HL-60 (cell line): Measurements from ENCODE around the gene UBE2R2.
"Not testable (repeated sequence)": the region's sequence is repeated elsewhere in the genome, so short reads cannot be mapped to it uniquely, and the experiment has no call there.

ENCODE experiments used
- DNase-seq, 2 experiments: peaks; one replicate each; pipeline ENCODE4 v3.0.0-alpha.2; 2010 to 2020; ENCODE audit warnings: low read depth in 1 of 2, low spot score in 1 of 2
- H3K27ac ChIP-seq: fragments of 250-450 bp; sonication (Bioruptor Pico); replicated peaks from 2 replicates; pipeline ENCODE4 v1.5.1; 2020; ENCODE audit warnings: mild to moderate bottlenecking, moderate library complexity
- H3K27me3 ChIP-seq: fragments of 250-450 bp; sonication (Bioruptor Pico); 2 replicates; pipeline ENCODE4 v1.5.1; 2021; ENCODE audit warnings: mild to moderate bottlenecking, moderate library complexity; ENCODE audit not compliant: insufficient read depth, poor library complexity, severe bottlenecking
- H3K4me3 ChIP-seq: replicated peaks from 2 replicates; pipeline ENCODE4 v1.5.1; 2011; ENCODE audit warnings: mild to moderate bottlenecking, control low read depth, low read length; ENCODE audit not compliant: insufficient read depth
- GABPA ChIP-seq: IDR thresholded peaks from 2 replicates; pipeline ENCODE4 v1.6.1; 2012; ENCODE audit warnings: low read depth
- POLR2AphosphoS5 ChIP-seq: IDR thresholded peaks from 2 replicates; pipeline ENCODE4 v1.6.1; 2012; ENCODE audit warnings: low read depth
- SPI1 ChIP-seq: IDR thresholded peaks from 2 replicates; pipeline ENCODE4 v1.6.1; 2012; ENCODE audit warnings: low read depth, mild to moderate bottlenecking, borderline replicate concordance
- TF ChIP-seq, protein P1 (sequence below): IDR thresholded peaks from 2 replicates; pipeline ENCODE4 v1.6.1; 2012; ENCODE audit warnings: low read depth; ENCODE audit not compliant: insufficient replicate concordance
- TF ChIP-seq, protein P2 (sequence below): IDR thresholded peaks from one replicate; pipeline ENCODE4 v1.5.1; 2011; ENCODE audit warnings: low read length, control low read depth, inconsistent platforms; ENCODE audit not compliant: insufficient read depth

Gene UBE2R2

DNA sequence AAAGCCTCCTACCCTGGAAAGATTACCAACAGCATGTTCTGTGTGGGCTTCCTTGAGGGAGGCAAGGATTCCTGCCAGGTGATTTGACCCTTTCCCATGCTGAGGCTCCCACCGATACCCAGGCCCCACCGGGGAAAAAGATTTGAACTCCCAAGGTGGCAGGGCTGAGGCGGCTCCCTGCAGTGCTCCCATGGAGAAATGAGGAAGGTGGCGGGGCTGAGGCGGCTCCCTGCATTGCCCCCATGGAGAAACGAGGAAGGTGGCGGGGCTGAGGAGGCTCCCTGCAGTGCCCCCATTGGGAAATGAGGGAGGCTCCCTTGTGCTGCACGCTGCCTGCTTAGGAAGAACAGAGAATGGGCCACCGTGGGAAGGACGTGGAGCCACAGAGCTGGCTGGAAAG is 18.4 kb upstream of the UBE2R2 start:
- Histone ChIP-seq H3K27ac (no peak overlapping the region), H3K27me3 (no peaks in the 10 kb centered on the region), H3K4me3 (no peak overlapping the region)
- no peak for DNase-seq
- TF ChIP-seq, protein P1, sequence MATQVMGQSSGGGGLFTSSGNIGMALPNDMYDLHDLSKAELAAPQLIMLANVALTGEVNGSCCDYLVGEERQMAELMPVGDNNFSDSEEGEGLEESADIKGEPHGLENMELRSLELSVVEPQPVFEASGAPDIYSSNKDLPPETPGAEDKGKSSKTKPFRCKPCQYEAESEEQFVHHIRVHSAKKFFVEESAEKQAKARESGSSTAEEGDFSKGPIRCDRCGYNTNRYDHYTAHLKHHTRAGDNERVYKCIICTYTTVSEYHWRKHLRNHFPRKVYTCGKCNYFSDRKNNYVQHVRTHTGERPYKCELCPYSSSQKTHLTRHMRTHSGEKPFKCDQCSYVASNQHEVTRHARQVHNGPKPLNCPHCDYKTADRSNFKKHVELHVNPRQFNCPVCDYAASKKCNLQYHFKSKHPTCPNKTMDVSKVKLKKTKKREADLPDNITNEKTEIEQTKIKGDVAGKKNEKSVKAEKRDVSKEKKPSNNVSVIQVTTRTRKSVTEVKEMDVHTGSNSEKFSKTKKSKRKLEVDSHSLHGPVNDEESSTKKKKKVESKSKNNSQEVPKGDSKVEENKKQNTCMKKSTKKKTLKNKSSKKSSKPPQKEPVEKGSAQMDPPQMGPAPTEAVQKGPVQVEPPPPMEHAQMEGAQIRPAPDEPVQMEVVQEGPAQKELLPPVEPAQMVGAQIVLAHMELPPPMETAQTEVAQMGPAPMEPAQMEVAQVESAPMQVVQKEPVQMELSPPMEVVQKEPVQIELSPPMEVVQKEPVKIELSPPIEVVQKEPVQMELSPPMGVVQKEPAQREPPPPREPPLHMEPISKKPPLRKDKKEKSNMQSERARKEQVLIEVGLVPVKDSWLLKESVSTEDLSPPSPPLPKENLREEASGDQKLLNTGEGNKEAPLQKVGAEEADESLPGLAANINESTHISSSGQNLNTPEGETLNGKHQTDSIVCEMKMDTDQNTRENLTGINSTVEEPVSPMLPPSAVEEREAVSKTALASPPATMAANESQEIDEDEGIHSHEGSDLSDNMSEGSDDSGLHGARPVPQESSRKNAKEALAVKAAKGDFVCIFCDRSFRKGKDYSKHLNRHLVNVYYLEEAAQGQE: no peak
- no peak for TF ChIP-seq GABPA

DNA sequence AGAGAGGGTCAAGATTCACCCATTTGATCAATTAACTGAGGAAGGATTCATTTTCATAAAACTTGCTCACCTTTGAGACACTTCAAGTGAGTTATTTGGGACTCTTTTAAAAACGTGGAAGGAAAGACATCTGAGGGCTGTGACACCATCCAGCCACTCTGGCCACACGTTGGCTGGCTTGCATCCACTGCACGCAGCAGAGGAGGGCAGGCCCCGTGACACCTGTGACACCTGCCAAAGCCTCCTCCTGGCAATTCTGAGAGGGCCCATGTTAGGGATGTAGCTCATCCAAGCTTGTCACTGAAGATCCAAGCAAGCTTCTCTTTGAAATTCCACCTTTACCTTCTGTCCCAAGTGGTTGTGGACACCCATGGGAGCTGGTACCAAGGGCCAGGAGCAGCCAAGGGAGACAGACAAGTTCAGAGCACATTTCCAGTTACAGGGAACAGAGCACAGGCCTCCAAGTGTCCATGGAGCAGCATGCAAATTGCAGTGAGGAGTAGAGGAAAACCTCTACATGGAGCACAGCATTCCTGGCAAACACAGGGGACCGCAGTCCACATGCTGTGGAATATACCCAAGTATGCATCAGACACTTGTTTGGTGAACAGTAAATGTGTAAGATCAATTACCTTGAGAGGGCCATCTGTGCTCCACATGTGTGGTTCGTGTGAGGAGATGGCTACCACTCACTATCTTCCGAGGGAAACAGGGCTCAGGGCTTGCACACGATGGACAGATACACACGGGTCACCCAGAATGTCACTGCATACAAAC is 16.8 kb upstream of the UBE2R2 start:
- H3K4me3 ChIP-seq: no peak overlapping the region
- no peak overlapping the region for H3K27ac ChIP-seq
- no peaks in the 10 kb centered on the region for H3K27me3 ChIP-seq
- no peak for DNase-seq
- TF ChIP-seq, protein P1: no peak
- TF ChIP-seq GABPA (no peak), SPI1 (no peak), POLR2AphosphoS5 (no peak)
- TF ChIP-seq, protein P2, sequence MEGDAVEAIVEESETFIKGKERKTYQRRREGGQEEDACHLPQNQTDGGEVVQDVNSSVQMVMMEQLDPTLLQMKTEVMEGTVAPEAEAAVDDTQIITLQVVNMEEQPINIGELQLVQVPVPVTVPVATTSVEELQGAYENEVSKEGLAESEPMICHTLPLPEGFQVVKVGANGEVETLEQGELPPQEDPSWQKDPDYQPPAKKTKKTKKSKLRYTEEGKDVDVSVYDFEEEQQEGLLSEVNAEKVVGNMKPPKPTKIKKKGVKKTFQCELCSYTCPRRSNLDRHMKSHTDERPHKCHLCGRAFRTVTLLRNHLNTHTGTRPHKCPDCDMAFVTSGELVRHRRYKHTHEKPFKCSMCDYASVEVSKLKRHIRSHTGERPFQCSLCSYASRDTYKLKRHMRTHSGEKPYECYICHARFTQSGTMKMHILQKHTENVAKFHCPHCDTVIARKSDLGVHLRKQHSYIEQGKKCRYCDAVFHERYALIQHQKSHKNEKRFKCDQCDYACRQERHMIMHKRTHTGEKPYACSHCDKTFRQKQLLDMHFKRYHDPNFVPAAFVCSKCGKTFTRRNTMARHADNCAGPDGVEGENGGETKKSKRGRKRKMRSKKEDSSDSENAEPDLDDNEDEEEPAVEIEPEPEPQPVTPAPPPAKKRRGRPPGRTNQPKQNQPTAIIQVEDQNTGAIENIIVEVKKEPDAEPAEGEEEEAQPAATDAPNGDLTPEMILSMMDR: no peak

DNA sequence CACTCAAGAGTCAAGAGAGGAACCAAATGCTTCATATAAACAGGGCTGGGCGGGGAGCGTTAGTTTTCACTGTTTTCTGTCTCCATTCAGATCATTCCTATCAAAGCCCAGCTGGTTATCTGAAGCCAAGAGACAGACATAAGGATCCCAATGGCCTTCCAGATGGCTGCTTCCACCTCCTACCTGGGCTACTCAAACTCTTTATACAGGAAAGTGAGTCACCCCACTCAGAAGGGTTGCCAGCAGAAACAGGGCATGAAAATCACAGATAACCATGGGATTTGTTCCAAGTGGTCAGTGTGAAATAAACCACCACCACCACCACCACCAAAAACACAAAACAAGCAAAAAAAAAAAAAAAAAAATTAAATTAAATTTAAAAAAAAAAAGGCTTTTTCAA is 16.1 kb upstream of the UBE2R2 start:
- no peak for DNase-seq
- H3K27ac ChIP-seq: no peak overlapping the region
- TF ChIP-seq, protein P2: no peak
- TF ChIP-seq SPI1 (no peak), POLR2AphosphoS5 (no peak), GABPA (no peak)
- TF ChIP-seq, protein P1: no peak
- no peaks in the 10 kb centered on the region for H3K27me3 ChIP-seq
- no peak overlapping the region for H3K4me3 ChIP-seq

DNA sequence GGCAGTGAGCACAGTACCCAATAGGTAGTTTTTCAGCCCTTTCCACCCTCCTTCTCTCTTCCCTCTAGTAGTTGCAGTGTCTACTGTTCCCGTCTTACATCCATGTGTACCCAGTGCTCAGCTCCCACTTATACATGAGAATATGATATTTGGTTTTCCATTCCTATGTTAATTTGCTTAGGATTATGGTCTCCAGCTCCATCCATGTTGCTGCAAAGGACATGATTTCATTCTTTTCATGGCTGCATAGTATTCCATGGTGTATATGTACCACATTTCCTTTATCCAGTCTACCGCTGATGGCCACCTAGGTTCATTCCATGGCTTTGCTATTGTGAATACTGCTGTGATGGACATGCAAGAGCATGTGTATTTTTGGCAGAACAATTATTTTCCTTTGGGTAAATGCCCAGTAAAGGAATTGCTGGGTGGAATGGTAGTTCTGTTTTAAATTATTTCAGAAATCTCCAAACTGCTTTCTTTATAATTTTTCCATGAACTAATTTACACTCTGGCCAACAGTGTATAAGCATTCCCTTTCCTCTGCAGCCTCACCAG is 14.9 kb upstream of the UBE2R2 start:
- H3K27me3 ChIP-seq, H3K27ac ChIP-seq, DNase-seq, H3K4me3 ChIP-seq: not testable (repeated sequence)

DNA sequence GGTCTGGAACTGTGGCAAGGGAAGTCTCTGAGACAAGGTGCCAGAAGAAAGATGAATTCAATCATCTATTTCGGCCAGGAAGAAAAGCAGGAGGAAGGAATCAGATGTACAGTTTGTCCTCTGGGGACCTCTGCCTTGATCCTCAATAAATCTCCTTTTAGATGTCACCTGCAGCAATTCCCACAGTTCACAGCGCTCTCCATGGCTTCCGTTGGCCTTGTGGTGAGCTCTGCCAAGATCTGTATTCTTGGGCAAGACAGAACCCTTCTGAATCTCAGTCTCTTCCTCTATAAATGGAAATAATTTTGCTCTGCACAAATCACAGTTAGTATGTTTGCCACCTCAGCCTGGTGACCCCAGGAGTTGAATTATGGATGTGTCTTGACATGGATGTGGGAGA is 12.8 kb upstream of the UBE2R2 start:
- H3K27ac ChIP-seq, DNase-seq, H3K27me3 ChIP-seq, H3K4me3 ChIP-seq: not testable (repeated sequence)

DNA sequence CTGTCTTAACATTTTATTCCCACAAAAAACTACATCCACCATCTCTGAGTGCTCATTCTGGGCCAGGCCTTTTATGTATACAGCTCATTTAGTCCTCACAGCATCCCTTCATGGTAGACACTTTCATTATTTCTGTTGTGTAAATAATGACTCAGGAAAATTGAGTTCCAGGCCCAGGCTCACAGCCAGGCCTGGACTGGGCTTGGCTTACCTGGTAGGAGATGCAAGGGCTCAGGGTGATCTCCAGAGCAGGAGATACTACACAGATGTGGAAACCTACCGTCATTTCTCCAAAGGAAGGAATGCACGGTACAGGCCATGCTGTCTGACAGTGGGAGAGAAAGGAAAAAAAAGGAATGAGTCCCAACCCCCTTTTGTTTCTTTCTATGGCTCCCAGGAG is 9.8 kb upstream of the UBE2R2 start:
- not testable (repeated sequence) for DNase-seq

DNA sequence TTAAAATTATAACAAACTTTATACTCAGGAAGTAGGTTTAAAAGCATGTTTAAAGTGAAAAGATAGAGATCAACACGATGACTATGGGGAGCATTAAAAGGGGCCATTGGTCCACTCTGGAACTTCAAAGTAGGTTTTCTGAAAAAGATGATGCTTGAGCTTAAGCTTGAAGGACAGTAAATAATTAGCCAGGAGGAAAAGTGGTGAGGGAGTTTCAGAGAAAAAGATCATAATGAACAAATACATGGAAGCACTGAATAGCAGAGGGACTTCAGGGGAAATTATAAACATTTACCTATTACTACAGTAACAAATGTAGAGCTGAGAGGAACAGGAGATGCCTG is 8.0 kb upstream of the UBE2R2 start:
- not testable (repeated sequence) for DNase-seq, H3K27me3 ChIP-seq, H3K4me3 ChIP-seq, H3K27ac ChIP-seq

More for the DNA sequence above, 9.8 kb upstream of the UBE2R2 start:
- not testable (repeated sequence) for H3K27ac ChIP-seq, H3K4me3 ChIP-seq, H3K27me3 ChIP-seq
